ENCODE data around the gene BPI.

DNA sequence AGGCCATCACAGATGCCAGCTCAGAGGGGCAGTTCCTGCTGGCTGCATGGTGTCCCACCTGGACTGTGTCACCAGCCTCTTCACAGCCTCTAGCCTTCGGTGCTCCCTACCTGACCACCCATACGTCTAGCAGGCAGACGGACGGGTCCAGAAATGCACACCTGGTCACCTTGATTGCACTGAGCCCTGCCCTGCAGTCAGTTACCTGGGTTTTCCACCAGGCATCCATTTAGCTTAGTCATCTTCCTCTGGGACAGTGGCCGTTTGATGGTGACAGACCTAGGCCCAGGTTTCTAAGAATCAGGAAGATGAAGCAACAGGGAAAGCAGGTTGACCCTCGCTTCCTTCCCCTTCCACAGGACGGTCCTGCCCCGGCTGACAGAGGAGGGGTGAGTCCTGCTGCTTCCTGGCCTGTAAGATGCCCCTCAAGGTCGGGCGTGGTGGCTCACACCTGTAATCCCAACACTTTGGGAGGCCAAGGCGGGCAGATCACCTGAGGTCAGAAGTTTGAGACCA is 9.8 kb upstream of the BPI start:
- TF ChIP-seq, protein P1, sequence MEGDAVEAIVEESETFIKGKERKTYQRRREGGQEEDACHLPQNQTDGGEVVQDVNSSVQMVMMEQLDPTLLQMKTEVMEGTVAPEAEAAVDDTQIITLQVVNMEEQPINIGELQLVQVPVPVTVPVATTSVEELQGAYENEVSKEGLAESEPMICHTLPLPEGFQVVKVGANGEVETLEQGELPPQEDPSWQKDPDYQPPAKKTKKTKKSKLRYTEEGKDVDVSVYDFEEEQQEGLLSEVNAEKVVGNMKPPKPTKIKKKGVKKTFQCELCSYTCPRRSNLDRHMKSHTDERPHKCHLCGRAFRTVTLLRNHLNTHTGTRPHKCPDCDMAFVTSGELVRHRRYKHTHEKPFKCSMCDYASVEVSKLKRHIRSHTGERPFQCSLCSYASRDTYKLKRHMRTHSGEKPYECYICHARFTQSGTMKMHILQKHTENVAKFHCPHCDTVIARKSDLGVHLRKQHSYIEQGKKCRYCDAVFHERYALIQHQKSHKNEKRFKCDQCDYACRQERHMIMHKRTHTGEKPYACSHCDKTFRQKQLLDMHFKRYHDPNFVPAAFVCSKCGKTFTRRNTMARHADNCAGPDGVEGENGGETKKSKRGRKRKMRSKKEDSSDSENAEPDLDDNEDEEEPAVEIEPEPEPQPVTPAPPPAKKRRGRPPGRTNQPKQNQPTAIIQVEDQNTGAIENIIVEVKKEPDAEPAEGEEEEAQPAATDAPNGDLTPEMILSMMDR (IDR thresholded peaks at IDR 0.05): no peak
- no peak for TF ChIP-seq EZH2 (IDR thresholded peaks at IDR 0.05; ENCODE audit: borderline replicate concordance, insufficient read depth, low read depth, low read length, poor library complexity, severe bottlenecking)

Measured in B cell (primary cell).